ENCODE results near the gene GNG4.

Gene GNG4

GRCh38 chr1:235635938-235636662, 13.5 kb downstream of the GNG4 start:
- DNase-seq (ENCODE audit: low read depth) = no peak
- TF ChIP-seq, protein P1, sequence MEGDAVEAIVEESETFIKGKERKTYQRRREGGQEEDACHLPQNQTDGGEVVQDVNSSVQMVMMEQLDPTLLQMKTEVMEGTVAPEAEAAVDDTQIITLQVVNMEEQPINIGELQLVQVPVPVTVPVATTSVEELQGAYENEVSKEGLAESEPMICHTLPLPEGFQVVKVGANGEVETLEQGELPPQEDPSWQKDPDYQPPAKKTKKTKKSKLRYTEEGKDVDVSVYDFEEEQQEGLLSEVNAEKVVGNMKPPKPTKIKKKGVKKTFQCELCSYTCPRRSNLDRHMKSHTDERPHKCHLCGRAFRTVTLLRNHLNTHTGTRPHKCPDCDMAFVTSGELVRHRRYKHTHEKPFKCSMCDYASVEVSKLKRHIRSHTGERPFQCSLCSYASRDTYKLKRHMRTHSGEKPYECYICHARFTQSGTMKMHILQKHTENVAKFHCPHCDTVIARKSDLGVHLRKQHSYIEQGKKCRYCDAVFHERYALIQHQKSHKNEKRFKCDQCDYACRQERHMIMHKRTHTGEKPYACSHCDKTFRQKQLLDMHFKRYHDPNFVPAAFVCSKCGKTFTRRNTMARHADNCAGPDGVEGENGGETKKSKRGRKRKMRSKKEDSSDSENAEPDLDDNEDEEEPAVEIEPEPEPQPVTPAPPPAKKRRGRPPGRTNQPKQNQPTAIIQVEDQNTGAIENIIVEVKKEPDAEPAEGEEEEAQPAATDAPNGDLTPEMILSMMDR (conservative IDR thresholded peaks at IDR 0.05; ENCODE audit: low read length) = no peak
- no peak overlapping the region for H3K4me3 ChIP-seq (ENCODE audit: low read length)

DNA sequence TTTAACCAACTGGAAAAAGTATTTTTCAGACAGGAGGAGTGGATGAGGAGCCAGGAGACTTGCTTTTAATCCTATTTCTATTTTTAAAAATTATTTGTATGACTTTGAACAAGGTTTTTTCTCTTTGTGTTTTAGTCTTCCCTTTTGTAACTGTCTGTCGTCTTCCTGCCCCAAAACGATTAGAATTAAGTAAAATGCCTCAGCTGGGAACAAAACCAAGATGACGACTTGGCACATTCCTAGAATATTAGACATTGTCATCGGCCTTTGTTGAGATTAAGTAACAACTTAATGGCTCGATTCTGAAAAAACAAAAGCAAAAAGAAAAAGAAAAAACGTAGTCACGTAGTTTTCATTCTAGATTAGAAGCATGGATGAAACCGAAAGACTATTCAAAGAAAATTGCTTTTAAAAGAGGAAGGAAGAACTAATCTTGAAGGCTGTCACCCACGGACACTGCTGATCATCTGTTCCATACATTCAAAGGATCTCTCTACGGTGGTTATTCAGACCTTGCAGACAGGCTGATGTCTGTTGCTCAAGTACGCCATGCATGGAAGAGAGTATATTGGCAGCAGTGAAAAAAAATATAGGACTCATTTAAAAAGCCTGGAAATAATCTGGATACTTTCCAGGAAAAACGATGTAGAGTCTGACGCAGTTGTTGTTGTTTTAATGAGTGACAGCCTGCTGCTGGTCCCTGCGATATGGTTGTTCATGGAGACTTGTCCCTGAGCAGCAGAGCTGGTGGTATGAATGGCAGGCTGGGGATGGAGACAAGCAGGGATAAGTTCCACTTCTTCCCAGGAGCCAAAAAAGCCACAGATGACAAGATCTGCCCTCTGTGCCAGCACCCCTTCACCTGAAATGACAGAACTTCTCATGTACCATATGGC, 16.8 kb downstream of the GNG4 start:
- TF ChIP-seq, protein P1 (conservative IDR thresholded peaks at IDR 0.05; ENCODE audit: low read length) = no peak
- peak overlapping the region; percentile 55 for H3K4me3 ChIP-seq (ENCODE audit: low read length)
- DNase-seq (ENCODE audit: low read depth) = peak; percentile 79

DNA sequence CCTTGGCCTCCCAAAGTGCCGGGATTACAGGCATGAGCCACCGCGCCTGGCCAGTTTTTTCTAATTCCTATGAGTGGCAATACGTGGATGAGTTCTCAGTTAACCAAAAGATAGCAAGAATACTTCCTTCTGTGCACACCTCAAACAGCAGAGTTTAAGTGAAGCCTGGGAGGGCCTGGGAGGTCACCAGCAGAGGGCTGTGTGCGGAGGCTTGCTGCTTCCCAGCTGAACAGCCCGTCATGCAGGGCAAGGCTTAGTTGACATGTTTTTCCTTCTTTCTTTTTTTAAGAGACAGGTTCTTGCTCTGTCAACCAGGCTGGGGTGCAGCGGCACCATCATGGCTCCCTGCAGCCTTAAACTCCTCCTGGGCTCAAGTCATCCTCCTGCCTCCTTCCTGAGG, 17.8 kb downstream of the GNG4 start:
- no peak overlapping the region for H3K4me3 ChIP-seq (ENCODE audit: low read length)
- no peak for DNase-seq (ENCODE audit: low read depth)
- TF ChIP-seq, protein P1 (conservative IDR thresholded peaks at IDR 0.05; ENCODE audit: low read length) = no peak

DNA sequence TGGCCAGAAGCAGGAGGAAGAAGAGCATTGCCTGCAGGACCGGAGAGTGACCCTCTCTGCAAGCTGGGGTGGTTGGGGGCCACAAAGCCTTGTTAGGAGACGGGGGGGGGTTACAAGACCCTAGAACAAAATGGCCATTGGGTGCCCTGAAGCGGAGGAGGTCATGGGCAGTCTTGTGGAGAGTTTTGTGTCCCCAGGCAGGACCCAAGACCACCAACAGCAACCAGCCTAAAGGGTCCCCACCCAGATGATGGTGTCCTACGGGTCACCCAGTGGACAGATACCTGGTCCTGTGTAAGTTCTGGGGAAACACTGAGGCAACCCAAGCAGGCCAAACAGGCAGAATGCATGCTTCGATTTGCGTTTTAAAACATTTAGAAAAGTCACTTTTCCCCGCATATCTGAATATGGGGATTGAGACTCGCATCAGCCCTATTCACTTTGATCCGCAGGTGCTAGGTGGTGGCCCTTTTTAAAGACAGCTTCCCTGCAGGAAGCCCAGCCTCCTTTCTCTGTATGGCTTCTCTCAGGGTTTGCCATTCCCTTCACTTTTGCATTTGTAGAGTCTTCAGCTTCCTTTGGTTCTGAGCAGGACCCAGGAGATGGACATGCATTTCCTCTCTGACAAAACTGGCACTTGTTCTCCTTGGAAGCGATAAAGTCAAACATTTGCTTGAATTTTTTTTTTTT, 21.1 kb downstream of the GNG4 start:
- no peak for DNase-seq (ENCODE audit: low read depth)
- H3K4me3 ChIP-seq (ENCODE audit: low read length) = no peak overlapping the region
- TF ChIP-seq, protein P1 (conservative IDR thresholded peaks at IDR 0.05; ENCODE audit: low read length) = no peak

- no peak overlapping the region for H3K4me3 ChIP-seq (ENCODE audit: low read length)
- DNase-seq (ENCODE audit: low read depth) = no peak
- TF ChIP-seq, protein P1 (conservative IDR thresholded peaks at IDR 0.05; ENCODE audit: low read length) = no peak
Observed at GRCh38 chr1:235625831-235626230, 23.8 kb downstream of the GNG4 start.

DNA sequence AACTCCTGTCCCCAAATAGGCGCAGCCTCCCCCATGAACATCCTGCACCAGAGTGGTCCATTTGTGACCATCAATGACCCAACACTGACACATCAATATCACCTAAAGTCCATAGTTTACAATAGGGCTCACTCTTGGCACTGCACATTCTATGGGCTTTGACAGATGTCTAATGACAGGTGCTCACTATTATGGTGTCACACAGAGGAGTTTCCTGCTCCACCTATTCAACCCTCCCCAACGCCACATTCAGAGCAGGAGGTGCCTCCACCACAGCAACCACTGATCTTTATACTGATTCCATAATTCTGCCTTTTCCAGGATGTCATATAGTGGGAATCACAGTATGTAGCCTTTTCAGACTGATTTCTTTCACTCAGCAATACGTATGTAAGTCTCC, 24.2 kb downstream of the GNG4 start:
- H3K4me3 ChIP-seq (ENCODE audit: low read length) = no peak overlapping the region
- TF ChIP-seq, protein P1 (conservative IDR thresholded peaks at IDR 0.05; ENCODE audit: low read length) = no peak
- no peak for DNase-seq (ENCODE audit: low read depth)
